ENCODE data around the gene WNT4. TPM values are rescaled to one million over a fixed set of nuclear protein-coding genes. Genes with fewer than 3 reads are reported as not detected.
A peak's percentile ranks its signal among the peaks of the same experiment; 100 is the strongest.

The WNT4 gene
- total and polyA plus RNA-seq, 7 donors: 0.14 to 1.2 (median 0.36) TPM

DNA sequence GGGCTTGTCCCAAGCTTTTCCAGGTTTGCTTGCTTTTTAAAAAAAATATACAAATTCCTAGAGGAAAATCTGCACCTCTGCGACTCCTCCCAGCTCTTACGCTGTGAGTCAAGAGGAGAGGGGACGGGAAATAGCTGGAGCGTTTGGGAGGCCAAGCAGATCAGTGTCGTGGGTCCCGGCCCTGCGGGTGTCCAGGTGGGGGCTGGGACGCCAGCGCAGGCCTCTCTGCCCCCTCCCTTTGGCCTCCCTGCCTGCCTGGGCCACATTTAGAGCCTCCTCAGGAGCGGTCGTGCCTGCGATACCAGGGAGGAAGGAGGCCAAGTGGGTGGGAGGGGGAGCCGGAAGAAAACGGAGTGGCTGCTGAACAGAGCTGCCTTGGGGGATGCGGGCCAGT lies 9.0 kb downstream of the WNT4 start:
- H3K36me3 ChIP-seq: no peaks in the 10 kb centered on the region
- 52 to 61% methylated on average over 15 of the region's 15 CpGs for WGBS, 2 donors
- H3K27me3 ChIP-seq: peaks cover 0 to 3% (median 0%) of the 10 kb centered on the region in 3 donors
- DNase-seq: no peak
- H3K4me3 ChIP-seq: no peak overlapping the region
- no peak overlapping the region for H3K27ac ChIP-seq
- intact Hi-C loops (cut with DNase I): no loop called here
- H3K4me1 ChIP-seq: peaks cover 0 to 16% (median 10%) of the 10 kb centered on the region in 4 donors
- TF ChIP-seq, protein P1, sequence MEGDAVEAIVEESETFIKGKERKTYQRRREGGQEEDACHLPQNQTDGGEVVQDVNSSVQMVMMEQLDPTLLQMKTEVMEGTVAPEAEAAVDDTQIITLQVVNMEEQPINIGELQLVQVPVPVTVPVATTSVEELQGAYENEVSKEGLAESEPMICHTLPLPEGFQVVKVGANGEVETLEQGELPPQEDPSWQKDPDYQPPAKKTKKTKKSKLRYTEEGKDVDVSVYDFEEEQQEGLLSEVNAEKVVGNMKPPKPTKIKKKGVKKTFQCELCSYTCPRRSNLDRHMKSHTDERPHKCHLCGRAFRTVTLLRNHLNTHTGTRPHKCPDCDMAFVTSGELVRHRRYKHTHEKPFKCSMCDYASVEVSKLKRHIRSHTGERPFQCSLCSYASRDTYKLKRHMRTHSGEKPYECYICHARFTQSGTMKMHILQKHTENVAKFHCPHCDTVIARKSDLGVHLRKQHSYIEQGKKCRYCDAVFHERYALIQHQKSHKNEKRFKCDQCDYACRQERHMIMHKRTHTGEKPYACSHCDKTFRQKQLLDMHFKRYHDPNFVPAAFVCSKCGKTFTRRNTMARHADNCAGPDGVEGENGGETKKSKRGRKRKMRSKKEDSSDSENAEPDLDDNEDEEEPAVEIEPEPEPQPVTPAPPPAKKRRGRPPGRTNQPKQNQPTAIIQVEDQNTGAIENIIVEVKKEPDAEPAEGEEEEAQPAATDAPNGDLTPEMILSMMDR (IDR thresholded peaks at IDR 0.05): no peak
- TF ChIP-seq POLR2AphosphoS5 (IDR thresholded peaks at IDR 0.05) (no peak), POLR2A (IDR thresholded peaks at IDR 0.05) (no peak), EP300 (IDR thresholded peaks at IDR 0.05) (no peak)
- H3K9me3 ChIP-seq: no peaks in the 10 kb centered on the region

DNA sequence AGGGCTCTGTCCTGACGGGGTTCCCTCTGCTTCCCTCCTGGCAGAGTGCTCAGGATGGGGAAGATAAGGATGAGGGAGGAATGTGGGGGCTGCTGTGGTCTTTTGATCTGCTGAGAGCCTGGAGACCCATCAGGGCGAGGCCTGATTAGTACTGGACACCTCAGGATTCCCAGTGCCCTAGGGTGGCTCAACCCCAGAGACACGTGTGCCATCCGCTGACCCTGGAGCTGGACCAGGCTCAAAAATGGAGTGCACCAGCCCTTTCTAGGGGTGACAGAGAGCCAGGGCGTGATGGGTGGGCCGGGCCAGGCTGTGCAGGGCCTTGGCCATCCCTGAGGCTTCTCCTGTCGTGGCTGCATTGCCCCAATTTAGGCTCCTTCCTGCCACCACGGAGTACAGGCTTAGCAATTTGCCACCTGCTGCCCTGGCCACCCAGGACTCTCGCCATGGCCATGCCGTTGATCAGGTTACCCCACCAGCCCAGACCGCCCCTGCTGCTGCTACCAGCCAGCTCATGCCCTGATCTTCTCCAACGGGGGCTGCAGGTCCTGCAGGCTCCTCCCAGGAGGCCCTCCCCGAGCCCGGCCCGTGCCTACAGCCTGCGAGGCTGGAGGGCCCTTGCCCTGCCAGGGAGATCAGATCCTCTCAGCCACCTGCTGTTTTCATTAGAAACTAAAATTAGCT lies 9.5 kb downstream of the WNT4 start:
- Histone ChIP-seq H3K27ac (no peak overlapping the region), H3K27me3 (no peaks in the 10 kb centered on the region), H3K4me1 (peaks cover 0 to 16% (median 10%) of the 10 kb centered on the region in 4 donors), H3K36me3 (no peaks in the 10 kb centered on the region), H3K9me3 (no peaks in the 10 kb centered on the region), H3K4me3 (no peak overlapping the region)
- 60 to 74% methylated on average over 16 of the region's 16 CpGs for WGBS, 2 donors
- intact Hi-C loops (cut with DNase I): no loop called here
- DNase-seq: no peak
- TF ChIP-seq EP300 (IDR thresholded peaks at IDR 0.05) (no peak), POLR2AphosphoS5 (IDR thresholded peaks at IDR 0.05) (no peak), POLR2A (IDR thresholded peaks at IDR 0.05) (no peak)
- TF ChIP-seq, protein P1 (IDR thresholded peaks at IDR 0.05): no peak

DNA sequence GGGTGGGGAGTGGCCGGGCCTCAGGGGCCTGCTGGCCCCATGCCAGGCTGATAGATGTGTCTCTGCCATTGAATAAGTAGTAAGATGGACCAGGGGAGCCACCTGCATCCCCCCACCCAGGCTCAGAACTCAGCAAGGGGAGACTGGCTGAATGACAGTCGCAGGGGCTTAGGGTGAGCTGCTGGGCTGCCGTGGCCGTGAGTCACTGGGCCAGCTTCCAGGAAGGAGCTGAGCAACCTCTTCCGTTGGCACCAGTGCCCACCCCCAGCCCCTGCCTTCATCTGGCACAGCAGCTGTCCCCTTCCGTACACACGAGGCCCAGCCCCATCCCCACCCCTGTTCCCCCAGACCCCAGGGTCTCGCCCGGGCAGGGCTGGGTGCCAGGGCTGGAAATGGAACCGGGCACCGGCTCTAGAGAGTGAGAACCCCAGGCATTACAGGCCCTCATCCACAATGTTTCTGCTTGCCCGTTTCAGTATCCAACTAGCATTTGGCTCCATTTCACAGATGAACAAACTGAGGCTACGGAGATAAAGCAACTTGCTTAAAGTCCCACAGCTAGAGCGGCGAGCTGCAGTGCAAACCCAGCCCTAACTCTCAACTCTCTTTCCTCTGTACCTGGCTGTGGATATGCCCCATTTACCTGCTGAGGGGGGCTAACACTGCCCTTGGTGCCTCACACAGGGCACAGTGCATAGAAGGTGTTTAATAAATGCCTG lies 10.2 kb downstream of the WNT4 start:
- no peaks in the 10 kb centered on the region for H3K36me3 ChIP-seq
- H3K27ac ChIP-seq: no peak overlapping the region
- intact Hi-C loops (cut with DNase I): no loop called here
- DNase-seq: no peak
- peaks cover 0 to 16% (median 10%) of the 10 kb centered on the region in 4 donors for H3K4me1 ChIP-seq
- H3K9me3 ChIP-seq: no peaks in the 10 kb centered on the region
- 67 to 71% methylated on average over 15 of the region's 15 CpGs for WGBS, 2 donors
- no peaks in the 10 kb centered on the region for H3K27me3 ChIP-seq
- TF ChIP-seq POLR2A (IDR thresholded peaks at IDR 0.05) (no peak), EP300 (IDR thresholded peaks at IDR 0.05) (no peak), POLR2AphosphoS5 (IDR thresholded peaks at IDR 0.05) (no peak)
- TF ChIP-seq, protein P1 (IDR thresholded peaks at IDR 0.05): no peak
- no peak overlapping the region for H3K4me3 ChIP-seq

DNA sequence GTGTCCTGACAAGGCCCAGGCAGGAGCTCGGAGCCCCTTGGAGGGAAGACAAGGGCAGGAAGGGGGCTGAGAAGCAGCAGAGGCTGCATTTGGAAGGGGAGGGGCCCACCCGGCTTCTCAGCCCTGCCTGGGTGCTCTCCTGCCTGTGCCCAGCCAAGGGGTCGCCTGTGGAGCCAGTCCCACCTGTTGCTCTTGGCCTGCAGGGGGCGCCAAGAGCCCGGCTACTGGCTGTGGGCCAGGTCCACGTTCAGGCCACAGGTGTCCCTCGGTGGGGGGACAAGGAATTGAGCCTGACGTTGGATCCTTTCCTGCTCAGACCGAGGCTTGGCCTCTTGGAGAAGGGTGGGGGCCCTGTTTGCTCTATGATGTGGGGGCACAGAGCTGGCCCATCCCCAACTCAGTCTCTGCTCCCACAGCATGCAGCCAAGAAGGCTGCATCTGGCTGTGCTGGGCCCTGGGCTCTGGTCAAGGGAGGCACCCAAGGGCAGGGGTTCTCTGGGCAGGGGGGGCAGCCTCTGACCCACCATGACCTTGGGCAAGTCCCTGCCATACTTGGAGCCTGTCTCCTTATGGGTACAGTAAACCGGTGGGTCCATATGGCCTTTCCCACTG lies 10.9 kb downstream of the WNT4 start:
- DNase-seq: no peak
- intact Hi-C loops (cut with DNase I): no loop called here
- no peak overlapping the region for H3K27ac ChIP-seq
- WGBS, 2 donors: 17 to 22% methylated on average over 10 of the region's 10 CpGs
- TF ChIP-seq POLR2A (IDR thresholded peaks at IDR 0.05): no peak
- TF ChIP-seq, protein P1 (IDR thresholded peaks at IDR 0.05): peak in 3 of 4 experiments; percentile 26 to 53 (median 46)
- no peaks in the 10 kb centered on the region for H3K9me3 ChIP-seq
- H3K4me3 ChIP-seq: no peak overlapping the region
- no peaks in the 10 kb centered on the region for H3K27me3 ChIP-seq
- peaks cover 0 to 14% (median 10%) of the 10 kb centered on the region in 4 donors for H3K4me1 ChIP-seq
- H3K36me3 ChIP-seq: no peaks in the 10 kb centered on the region
